Ovary (tissue), 3 donors: ENCODE data around the gene PCGF3.

ENCODE experiments used
- CTCF ChIP-seq, 3 donors: fragments of 450-650 bp in 2 of 3; fragments of 200-600 bp in 1 of 3; IDR thresholded peaks; one replicate each; pipeline versions ENCODE4 v1.5.1 to v1.8.0; 2016 to 2022; ENCODE audit warnings: antibody characterized with exemption in 3 of 3, mild to moderate bottlenecking in 1 of 3
- POLR2A ChIP-seq: fragments of 450-650 bp; IDR thresholded peaks from one replicate; pipeline ENCODE4 v1.6.1; 2017; ENCODE audit warnings: antibody characterized with exemption, mild to moderate bottlenecking, moderate library complexity
- donor health status: DM: no; HTN: no; CAD: no.

- TF ChIP-seq CTCF (IDR thresholded peaks at IDR 0.05) = no peak
- TF ChIP-seq POLR2A = no peak
Observed at GRCh38 chr4:692771-693554, 12.7 kb upstream of the PCGF3 start.
